ENCODE results near the gene CAMK4.
A peak's percentile ranks its signal among the peaks of the same experiment; 100 is the strongest.

CAMK4 gene

GRCh38 chr5:111223787-111224560 is at the start of gene CAMK4:
CAMK4 (plus strand) TSS chr5:111224384; CDS start chr5:111224484, 100 bp downstream.
- DNase-seq = no peak

- DNase-seq = no peak
These were observed 41.1 kb upstream of the CAMK4 start for GRCh38 chr5:111183064-111183463.

GRCh38 chr5:111187079-111187478 is 37.1 kb upstream of the CAMK4 start:
- DNase-seq = no peak

GRCh38 chr5:111194053-111194452 is 30.1 kb upstream of the CAMK4 start:
- no peak for DNase-seq

GRCh38 chr5:111194925-111195324 is 29.3 kb upstream of the CAMK4 start:
- no peak for DNase-seq

- DNase-seq = peak in 1 of 2 experiments; percentile 20
These were observed 26.7 kb upstream of the CAMK4 start for GRCh38 chr5:111197523-111197922.

GRCh38 chr5:111198281-111198966 is 25.8 kb upstream of the CAMK4 start:
- no peak for DNase-seq

GRCh38 chr5:111200828-111201227 is 23.4 kb upstream of the CAMK4 start:
- no peak for DNase-seq

GRCh38 chr5:111201705-111202104 is 22.5 kb upstream of the CAMK4 start:
- DNase-seq = no peak

- no peak for DNase-seq
These were observed 12.8 kb upstream of the CAMK4 start for GRCh38 chr5:111211341-111211740.

GRCh38 chr5:111214052-111214742 is 10.0 kb upstream of the CAMK4 start:
- no peak for DNase-seq

GRCh38 chr5:111215971-111216370 is 8.2 kb upstream of the CAMK4 start:
- DNase-seq = no peak

GRCh38 chr5:111221139-111221538 is 3.0 kb upstream of the CAMK4 start:
- DNase-seq = no peak

GRCh38 chr5:111223101-111223786 is 940 bp upstream of the CAMK4 start:
- no peak for DNase-seq

GRCh38 chr5:111224561-111225345 is 569 bp downstream of the CAMK4 start:
- DNase-seq = no peak

- DNase-seq = no peak
These were observed 1.7 kb downstream of the CAMK4 start for GRCh38 chr5:111225926-111226325.

GRCh38 chr5:111226556-111226955 is 2.4 kb downstream of the CAMK4 start:
- no peak for DNase-seq

- no peak for DNase-seq
These were observed 3.1 kb downstream of the CAMK4 start for GRCh38 chr5:111227226-111227782.

GRCh38 chr5:111227801-111228200 is 3.6 kb downstream of the CAMK4 start:
- no peak for DNase-seq

GRCh38 chr5:111228520-111229220 is 4.5 kb downstream of the CAMK4 start:
- no peak for DNase-seq

GRCh38 chr5:111229221-111229835 is 5.1 kb downstream of the CAMK4 start:
- no peak for DNase-seq

Measured in cerebellar nuclear complex (tissue), 1 donor.